Fibroblast of skin of back (primary cell): ENCODE data around the gene DAAM2.

ENCODE experiments used
- DNase-seq: peaks from one replicate; pipeline ENCODE4 v3.0.0-alpha.2; 2013

The DAAM2 gene

DNA sequence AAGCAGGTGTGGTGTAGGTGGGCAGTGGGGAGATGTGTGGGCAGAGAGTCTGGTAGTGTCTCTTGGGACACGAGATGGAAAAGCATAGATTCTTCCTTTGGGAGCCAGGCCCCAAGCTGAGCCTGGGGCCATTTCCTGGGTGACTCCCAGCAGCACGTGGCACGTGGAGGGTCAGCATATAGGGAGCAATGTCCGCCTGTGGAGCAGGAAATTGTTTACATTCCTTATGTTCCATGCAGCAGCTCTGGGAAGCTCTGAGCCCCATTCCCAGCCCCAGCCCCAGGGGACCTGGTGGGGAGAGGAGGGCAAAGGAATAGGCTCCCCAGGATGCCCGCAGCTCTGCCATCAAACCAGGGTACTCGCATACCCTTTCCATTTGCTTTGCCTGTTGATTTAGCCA lies 57.6 kb downstream of the DAAM2 start:
- peak; percentile 92 for DNase-seq

DNA sequence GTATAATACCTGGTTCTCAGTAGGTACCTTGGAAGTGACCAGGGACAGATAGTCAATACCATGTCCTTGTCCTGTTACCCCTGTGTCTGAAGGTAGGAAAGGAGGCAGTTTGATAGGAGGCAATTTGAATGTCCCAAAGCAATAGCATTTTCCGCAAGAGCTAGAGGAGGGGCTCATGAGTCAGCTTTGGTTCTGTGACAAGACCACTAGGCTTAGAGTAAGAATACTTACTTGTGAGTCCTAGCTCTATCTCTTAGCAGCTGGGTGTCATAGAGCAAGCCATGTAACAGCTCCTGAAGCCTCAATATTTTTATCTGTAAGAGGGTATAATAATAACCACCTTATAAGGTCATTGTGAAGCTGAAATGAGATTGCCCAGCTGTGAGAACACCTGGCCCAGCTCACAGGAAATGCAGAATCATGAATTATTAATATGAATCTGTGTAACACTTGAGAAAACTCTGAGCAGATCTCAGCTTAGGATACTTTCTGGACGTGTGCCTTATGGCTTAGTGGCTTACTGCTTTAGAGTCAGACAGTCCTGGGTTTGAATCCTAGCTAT lies 58.6 kb downstream of the DAAM2 start:
- DNase-seq = peak; percentile 48

- no peak for DNase-seq
These were observed 59.2 kb downstream of the DAAM2 start for GRCh38 chr6:39851331-39851730.

GRCh38 chr6:39852324-39852723 lies 60.1 kb downstream of the DAAM2 start:
- no peak for DNase-seq

DNA sequence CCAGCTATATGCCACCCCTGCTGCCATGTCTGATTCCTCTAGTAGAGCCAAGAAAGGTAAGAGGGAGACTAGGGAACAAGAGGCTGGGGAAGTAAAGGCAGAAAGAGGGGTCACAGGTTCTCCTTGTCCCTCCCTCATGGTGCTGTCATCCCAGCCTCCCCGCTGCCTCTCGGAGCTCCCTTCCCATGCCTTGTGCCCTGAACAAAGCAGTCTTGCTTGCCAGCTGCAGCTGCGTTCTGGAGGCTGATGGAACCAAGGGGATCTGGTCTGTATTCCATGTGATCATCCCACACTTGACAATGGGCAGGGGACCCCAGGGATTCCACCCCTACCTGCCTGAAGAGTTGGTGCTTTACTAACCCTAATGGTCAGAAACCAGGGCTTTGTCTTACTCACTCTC lies 61.4 kb downstream of the DAAM2 start:
- DNase-seq = no peak

- DNase-seq = peak; percentile 79
These were observed 63.3 kb downstream of the DAAM2 start for GRCh38 chr6:39855356-39855995.

DNA sequence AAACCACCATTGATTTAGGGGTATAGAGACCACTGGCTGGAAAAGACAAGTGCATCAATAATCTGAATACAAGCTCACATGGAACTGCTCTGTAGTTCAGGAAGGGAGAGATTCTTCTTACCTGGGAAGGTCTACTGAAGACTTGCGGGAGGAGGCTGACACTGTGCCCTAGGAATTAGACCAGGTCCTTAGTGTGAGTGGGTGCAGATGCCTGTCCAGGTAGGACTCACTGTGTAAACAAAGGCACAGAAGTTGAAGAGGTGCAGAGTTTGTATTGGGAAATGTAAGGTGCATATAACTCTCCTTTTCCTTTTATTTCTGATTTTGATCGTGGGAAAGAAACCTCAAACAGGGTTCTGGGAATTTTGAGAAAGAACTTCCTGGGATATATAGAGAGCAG lies 66.8 kb downstream of the DAAM2 start:
- no peak for DNase-seq

DNA sequence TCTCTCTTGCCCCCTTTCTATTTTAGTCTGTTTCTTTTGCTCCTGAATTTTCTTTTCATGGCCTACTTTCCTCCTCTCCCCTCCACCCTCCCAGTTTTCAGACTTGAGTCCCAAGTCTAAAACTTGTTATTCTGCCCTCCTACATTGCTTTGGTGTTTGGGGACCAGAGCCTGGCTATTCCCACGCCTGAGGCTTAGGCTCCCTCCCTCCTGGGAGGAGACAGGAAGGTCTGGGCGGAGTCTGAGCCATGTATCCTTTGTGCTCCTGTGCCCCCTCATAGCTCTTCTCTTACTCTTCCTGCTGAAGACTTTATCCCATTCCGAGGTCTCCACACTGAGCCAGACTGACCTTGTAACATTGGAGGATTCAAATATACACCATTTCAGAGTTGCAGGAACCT lies 69.5 kb downstream of the DAAM2 start:
- peak; percentile 65 for DNase-seq

GRCh38 chr6:39865011-39865888 lies 73.1 kb downstream of the DAAM2 start:
- peak; percentile 69 for DNase-seq

- no peak for DNase-seq
These were observed 75.4 kb downstream of the DAAM2 start for GRCh38 chr6:39867592-39867991.

- no peak for DNase-seq
These were observed 78.8 kb downstream of the DAAM2 start for GRCh38 chr6:39870950-39871349.

- DNase-seq = no peak
These were observed 81.3 kb downstream of the DAAM2 start for GRCh38 chr6:39873439-39873838.

DNA sequence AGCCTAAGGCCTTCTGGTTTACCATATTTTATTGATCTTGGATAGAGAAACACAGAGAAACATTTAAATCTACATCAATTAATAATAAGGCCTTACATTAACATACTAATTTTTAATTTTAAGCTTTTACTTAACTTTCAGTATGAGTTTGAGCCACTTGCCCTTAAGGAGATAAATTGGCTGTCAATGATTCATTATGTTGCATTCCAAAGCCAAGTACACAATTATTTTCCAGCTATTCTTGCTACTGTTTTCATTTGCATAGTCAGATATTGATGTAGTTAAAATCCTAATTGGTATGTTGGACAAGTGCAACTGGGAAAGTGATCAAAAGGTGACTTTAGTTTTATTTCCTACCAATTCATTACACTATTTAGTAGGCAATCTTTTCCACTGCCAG lies 83.9 kb downstream of the DAAM2 start:
- no peak for DNase-seq

DNA sequence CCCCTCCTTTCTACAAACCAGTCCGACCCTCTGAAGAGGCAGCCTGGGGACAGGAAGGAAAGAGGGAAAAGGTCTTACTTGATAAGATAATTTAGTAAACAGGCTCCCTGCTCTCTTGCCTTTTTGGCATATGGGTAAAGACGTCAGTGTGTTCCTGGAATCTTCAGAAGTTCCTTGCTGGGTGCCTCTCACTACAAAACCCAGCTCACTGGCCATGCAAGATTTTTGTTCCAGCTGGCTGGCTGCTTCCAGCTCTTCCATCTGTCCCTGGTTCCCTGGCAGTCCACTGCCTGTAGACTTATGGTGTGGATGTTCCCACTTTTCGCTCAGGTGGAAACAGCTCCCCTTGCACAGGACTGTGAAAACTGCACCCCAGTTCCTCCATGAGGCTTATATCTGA lies 84.7 kb downstream of the DAAM2 start:
- no peak for DNase-seq

- DNase-seq = peak; percentile 51
These were observed 87.4 kb downstream of the DAAM2 start for GRCh38 chr6:39879535-39879934.

DNA sequence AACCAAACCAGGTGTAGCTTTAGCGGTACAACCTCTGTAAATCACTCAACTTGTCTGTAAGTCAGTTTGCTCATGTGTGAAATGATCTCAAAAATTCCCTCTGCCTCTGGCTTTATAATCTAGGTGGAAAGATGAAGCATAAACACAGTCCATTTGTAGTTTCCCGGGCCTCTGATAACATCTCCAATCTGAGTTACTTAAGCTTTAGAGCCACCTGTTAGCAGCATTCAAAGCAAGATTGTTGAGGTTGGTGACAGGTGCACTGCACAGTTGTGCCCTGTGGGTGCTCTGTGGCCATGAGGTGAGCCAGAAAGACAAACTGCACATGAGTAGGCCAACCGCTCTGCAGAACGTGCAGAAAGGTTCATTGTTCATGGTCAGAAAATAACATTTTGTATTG lies 88.4 kb downstream of the DAAM2 start:
- no peak for DNase-seq

GRCh38 chr6:39881851-39882530 lies 89.8 kb downstream of the DAAM2 start:
- DNase-seq = peak; percentile 98

- DNase-seq = peak; percentile 100
These were observed 90.3 kb downstream of the DAAM2 start for GRCh38 chr6:39882531-39882899.

DNA sequence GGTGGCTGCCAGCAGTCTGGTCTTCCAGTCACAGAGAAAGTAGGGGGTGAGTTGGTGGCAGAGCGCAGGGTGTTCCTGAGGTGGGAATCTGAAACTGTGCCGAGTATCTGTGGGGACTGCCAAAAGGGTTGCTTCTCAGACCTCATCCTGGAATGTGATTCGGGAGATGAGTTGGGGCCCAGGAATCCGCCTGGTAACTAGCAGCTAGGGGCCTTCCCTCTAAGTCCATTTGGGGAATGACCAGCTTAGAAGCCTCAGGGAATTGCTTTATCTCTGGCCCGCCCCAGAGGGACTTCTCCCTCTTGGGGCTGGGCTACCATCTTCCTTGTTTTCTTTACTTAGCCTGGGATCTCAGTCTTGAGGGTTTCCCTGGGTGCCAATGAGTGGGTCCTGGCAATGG lies 92.5 kb downstream of the DAAM2 start:
- DNase-seq = peak; percentile 97

GRCh38 chr6:39885691-39886090 lies 93.5 kb downstream of the DAAM2 start:
- DNase-seq = no peak

GRCh38 chr6:39886871-39887270 lies 94.7 kb downstream of the DAAM2 start:
- peak; percentile 54 for DNase-seq

DNA sequence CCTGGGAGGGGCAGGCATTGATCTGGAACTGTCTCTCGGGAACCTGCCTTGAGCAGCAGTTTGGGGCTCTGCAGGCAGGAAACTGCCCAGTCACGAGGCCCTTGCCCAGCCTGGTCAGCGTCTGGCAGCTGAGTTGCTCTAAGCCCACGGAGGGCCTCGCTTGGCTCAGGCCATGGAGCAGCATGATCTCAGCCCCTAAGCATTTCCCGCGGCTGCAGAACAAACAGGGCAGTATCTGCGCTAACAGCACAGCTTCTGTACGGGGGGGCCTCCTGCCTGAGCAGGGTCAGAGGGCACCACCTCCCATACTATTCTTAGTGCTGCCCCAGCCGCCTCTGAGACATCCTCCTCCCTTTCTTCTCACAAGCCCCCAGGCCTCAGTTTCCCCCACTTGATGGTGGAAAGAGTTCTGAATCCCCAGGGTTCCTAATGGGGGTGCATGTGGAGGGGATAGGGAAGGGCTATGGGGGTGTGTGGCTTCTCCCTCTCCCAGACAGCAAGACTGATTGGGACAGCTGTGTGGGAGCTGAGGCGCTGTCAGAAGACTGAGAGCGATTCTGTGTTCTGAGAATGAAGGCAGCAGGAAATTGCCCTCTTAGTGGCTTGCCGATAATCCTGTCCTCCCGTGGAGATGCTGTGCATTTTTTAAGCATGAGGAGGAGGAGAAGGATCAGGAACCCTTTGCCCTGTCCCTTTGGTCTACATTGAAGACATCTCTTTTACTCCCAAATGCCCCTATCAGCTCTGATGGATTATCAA lies 95.7 kb downstream of the DAAM2 start:
- DNase-seq = peak; percentile 98

DNA sequence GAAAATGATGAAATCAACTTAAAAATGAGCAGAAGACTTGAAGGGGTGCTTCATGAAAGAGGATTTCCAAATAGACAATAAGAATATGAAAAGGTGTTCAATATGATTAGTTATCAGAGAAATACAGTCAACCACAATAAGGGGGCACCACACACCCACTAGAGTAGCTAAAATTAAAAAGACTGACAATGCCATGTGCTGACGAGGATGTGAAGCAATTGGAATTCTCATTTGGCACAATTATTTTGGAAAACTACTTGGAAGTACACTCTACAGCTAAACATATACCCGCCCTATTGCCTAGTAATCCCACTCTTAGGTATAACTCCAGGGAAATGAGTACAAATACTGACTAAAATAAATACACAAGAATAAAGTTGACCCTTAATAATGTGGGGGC lies 97.1 kb downstream of the DAAM2 start:
- DNase-seq = no peak
